Prostate gland (tissue), 2 donors: ENCODE data around the gene PGF.

Experiments
- POLR2A ChIP-seq: fragments of 450-650 bp; IDR thresholded peaks from one replicate; pipeline ENCODE4 v1.6.1; 2016; ENCODE audit warnings: antibody characterized with exemption, mild to moderate bottlenecking
- TF ChIP-seq, protein P1 (sequence below), 4 experiments: fragments of 200-600 bp in 2 of 4; fragments of 450-650 bp in 2 of 4; sonication (generic) in 2 of 4; IDR thresholded peaks; 1 replicate in 3 of 4; 2 replicates in 1 of 4; pipeline ENCODE4 v1.5.1; 2016 to 2019; ENCODE audit warnings: antibody characterized with exemption in 4 of 4, mild to moderate bottlenecking in 2 of 4, moderate library complexity in 2 of 4

DNA sequence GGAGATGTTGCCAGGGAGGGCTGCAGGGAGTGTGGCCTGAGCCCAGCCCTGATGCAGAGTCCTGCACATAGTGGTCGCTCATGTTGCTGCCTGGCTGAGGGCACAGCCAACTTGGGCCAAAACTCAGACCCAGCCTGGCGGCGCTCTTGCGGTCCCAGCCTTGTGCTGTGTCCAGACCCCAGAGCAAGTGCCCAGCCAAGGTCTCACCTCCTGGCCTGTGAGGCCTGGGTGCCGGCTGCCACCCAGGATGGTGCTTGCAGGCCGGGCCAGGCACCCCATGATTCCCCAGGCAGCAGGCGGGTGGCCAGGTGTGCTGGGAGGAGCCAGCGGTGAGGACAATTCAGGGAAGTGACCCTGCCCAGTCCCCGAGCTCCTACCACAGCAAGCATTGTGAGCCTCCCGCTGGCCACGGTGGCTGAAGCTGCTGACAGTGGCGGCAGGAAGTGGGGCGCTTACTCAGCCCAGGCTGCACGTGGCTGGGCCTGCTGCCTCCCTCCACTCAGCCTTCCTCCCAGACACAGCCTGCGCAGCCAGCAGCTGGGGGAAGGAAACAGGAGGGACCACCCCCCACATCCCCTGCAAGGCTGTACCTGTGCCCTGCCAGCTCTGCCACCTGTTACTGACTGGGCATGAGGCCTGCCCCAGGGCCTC is 17.7 kb upstream of the PGF start:
- no peak for TF ChIP-seq POLR2A
- TF ChIP-seq, protein P1, sequence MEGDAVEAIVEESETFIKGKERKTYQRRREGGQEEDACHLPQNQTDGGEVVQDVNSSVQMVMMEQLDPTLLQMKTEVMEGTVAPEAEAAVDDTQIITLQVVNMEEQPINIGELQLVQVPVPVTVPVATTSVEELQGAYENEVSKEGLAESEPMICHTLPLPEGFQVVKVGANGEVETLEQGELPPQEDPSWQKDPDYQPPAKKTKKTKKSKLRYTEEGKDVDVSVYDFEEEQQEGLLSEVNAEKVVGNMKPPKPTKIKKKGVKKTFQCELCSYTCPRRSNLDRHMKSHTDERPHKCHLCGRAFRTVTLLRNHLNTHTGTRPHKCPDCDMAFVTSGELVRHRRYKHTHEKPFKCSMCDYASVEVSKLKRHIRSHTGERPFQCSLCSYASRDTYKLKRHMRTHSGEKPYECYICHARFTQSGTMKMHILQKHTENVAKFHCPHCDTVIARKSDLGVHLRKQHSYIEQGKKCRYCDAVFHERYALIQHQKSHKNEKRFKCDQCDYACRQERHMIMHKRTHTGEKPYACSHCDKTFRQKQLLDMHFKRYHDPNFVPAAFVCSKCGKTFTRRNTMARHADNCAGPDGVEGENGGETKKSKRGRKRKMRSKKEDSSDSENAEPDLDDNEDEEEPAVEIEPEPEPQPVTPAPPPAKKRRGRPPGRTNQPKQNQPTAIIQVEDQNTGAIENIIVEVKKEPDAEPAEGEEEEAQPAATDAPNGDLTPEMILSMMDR (IDR thresholded peaks at IDR 0.05), result no peak
